HepG2 (cell line): ENCODE results near the gene SIGLEC10. TPM values are rescaled to one million over a fixed set of nuclear protein-coding genes. Genes with fewer than 3 reads are reported as not detected.

ENCODE experiments used
- ATAC-seq: fragments of 200-7000 bp; cut with Tn5 transposase; 3 replicates; pipeline ENCODE4 v1.9.1; 2020; ENCODE audit warnings: mild to moderate bottlenecking, moderate library complexity
- BruUV-seq: library from RNA; stranded (reverse); fragments of 400-500 nt; replicated peaks from 2 replicates; lab custom pipeline; 2021; lab: Mats Ljungman, UMichigan
- CTCF ChIA-PET: fragments of 300-600 bp; formaldehyde crosslinking; extraction: SDS; loops from one replicate; lab custom pipeline; 2021; ENCODE audit warnings: low total read pairs, inconsistent platforms, low intra/inter-chr PET ratio; lab: Yijun Ruan, JAX
- POLR2A ChIA-PET: fragments of 350-600 bp; sonication (Branson Sonifier 250); formaldehyde crosslinking; loops from one replicate; lab custom pipeline; 2020; ENCODE audit warnings: antibody characterized with exemption, inconsistent platforms; lab: Yijun Ruan, JAX
- DNase-seq: peaks from one replicate; pipeline ENCODE4 v3.0.0-alpha.2; 2015; ENCODE audit warnings: low spot score
- FAIRE-seq: peaks from 3 replicates; lab custom pipeline; 2011; peaks lifted over from hg19 to GRCh38; lab: Jason Lieb, UNC
- H2AFZ ChIP-seq: one replicate; pipeline ENCODE4 v1.6.1; 2011; ENCODE audit warnings: low read length, inconsistent platforms
- H3K27ac ChIP-seq: fragments of 300-600 bp; 3 replicates; pipeline ENCODE4 v1.8.0; 2011; ENCODE audit warnings: mixed run types, mild to moderate bottlenecking, mixed read lengths, low read length, inconsistent platforms; ENCODE audit not compliant: insufficient read depth; ENCODE audit errors: extremely low read length
- H3K27me3 ChIP-seq, 2 experiments: fragments of 200-600 bp in 1 of 2; 2 replicates in 1 of 2; 3 replicates in 1 of 2; pipeline versions ENCODE4 v1.6.0 to v1.8.0; 2011; ENCODE audit warnings: low read length in 2 of 2, mild to moderate bottlenecking in 2 of 2, moderate library complexity in 2 of 2, inconsistent platforms in 1 of 2; ENCODE audit not compliant: insufficient read depth in 2 of 2, control insufficient read depth in 1 of 2
- H3K36me3 ChIP-seq, 2 experiments: fragments of 200-600 bp in 1 of 2; replicated peaks in 1 of 2; 2 replicates in 1 of 2; 3 replicates in 1 of 2; pipeline versions ENCODE4 v1.5.1 to v1.8.0; 2011; ENCODE audit warnings: low read length in 2 of 2, inconsistent platforms in 1 of 2; ENCODE audit not compliant: insufficient read depth in 2 of 2, control insufficient read depth in 1 of 2
- H3K4me1 ChIP-seq: 2 replicates; pipeline ENCODE4 v1.5.1; 2012; ENCODE audit warnings: low read length, inconsistent platforms; ENCODE audit not compliant: insufficient read depth
- H3K4me2 ChIP-seq: 2 replicates; pipeline ENCODE4 v1.6.0; 2011; ENCODE audit warnings: low read depth, low read length, inconsistent platforms
- H3K4me3 ChIP-seq, 3 experiments: fragments of 200-600 bp in 1 of 3; sonication (generic), shearing (Covaris generic) in 1 of 3; replicated peaks in 1 of 3; 2 replicates each; pipeline ENCODE4 v1.5.1; 2011 to 2016; ENCODE audit warnings: low read length in 3 of 3, inconsistent platforms in 2 of 3, low read depth in 2 of 3, mild to moderate bottlenecking in 2 of 3, control low read depth in 1 of 3, mixed read lengths in 1 of 3; ENCODE audit not compliant: insufficient read depth in 1 of 3
- H3K79me2 ChIP-seq: one replicate; pipeline ENCODE4 v1.6.1; 2011; ENCODE audit warnings: low read length, inconsistent platforms; ENCODE audit not compliant: insufficient read depth
- H3K9ac ChIP-seq: 2 replicates; pipeline ENCODE4 v1.6.0; 2011; ENCODE audit warnings: mild to moderate bottlenecking, low read depth, low read length, inconsistent platforms; ENCODE audit not compliant: insufficient read depth
- H3K9me3 ChIP-seq: 2 replicates; pipeline ENCODE4 v1.5.1; 2012; ENCODE audit warnings: mild to moderate bottlenecking, low read length
- H4K20me1 ChIP-seq: 2 replicates; pipeline ENCODE4 v1.6.0; 2011; ENCODE audit warnings: inconsistent platforms, mild to moderate bottlenecking, low read length, moderate library complexity; ENCODE audit not compliant: insufficient read depth
- AKNA ChIP-seq: sonication (generic); formaldehyde crosslinking; IDR thresholded peaks from 2 replicates; pipeline ENCODE4 v1.4.0; 2020; ENCODE audit warnings: missing genetic modification reagents, borderline replicate concordance
- HOXA5 ChIP-seq: sonication (generic); formaldehyde crosslinking; IDR thresholded peaks from 2 replicates; pipeline ENCODE4 v1.4.0; 2020; ENCODE audit warnings: missing genetic modification reagents
- KDM1A ChIP-seq: IDR thresholded peaks from 2 replicates; pipeline ENCODE4 v1.6.1; 2016; ENCODE audit warnings: missing compliant biosample characterization
- KDM5B ChIP-seq: sonication (generic); formaldehyde crosslinking; IDR thresholded peaks from 2 replicates; pipeline ENCODE4 v1.4.0; 2020; ENCODE audit warnings: missing genetic modification reagents, mild to moderate bottlenecking, borderline replicate concordance
- NFE2L1 ChIP-seq: sonication (generic); formaldehyde crosslinking; IDR thresholded peaks from 2 replicates; pipeline ENCODE4 v1.4.0; 2020; ENCODE audit warnings: missing genetic modification reagents, mild to moderate bottlenecking, borderline replicate concordance
- POLR2G ChIP-seq: fragments of 200-400 bp; formaldehyde crosslinking; IDR thresholded peaks from 2 replicates; pipeline ENCODE4 v1.6.1; 2018; ENCODE audit warnings: mild to moderate bottlenecking, low read depth, low read length, moderate library complexity
- TAF1 ChIP-seq: sonication (generic); formaldehyde crosslinking; IDR thresholded peaks from 2 replicates; pipeline ENCODE4 v1.4.0; 2020; ENCODE audit warnings: missing genetic modification reagents
- TOPORS ChIP-seq: sonication (generic); formaldehyde crosslinking; IDR thresholded peaks from 2 replicates; pipeline ENCODE4 v1.8.0; 2023; ENCODE audit warnings: mild to moderate bottlenecking, missing genetic modification reagents
- ZMAT3 ChIP-seq: sonication (generic); formaldehyde crosslinking; conservative IDR thresholded peaks from 2 replicates; pipeline ENCODE4 v1.7.0; 2021; ENCODE audit warnings: missing genetic modification reagents
- ZNF562 ChIP-seq: sonication (generic); formaldehyde crosslinking; IDR thresholded peaks from 2 replicates; pipeline ENCODE4 v1.8.0; 2022; ENCODE audit warnings: missing genetic modification reagents, borderline replicate concordance
- WGBS: methylation state at CpG from one replicate; pipeline ENCODE4 v1.1.6; 2017; ENCODE audit warnings: low lambda C conversion rate; 5-methylcytosine and 5-hydroxymethylcytosine counted together
- in situ Hi-C: cut with HindIII; loops from 2 replicates; pipeline ENCODE4 v1.10.0; 2017; ENCODE audit warnings: low pct_unique_long_range_greater_than_20kb; ENCODE audit not compliant: extremely low pct_ligation_motif_present
- intact Hi-C: fragments of 100-400 bp; cut with micrococcal nuclease; formaldehyde crosslinking; loops from one replicate; pipeline ENCODE4 v1.10.0; 2022; ENCODE audit not compliant: unreplicated experiment
- polyA plus RNA-seq, 8 experiments: library from polyadenylated mRNA; depleted of rRNA in 3 of 8; stranded (reverse) in 7 of 8; unstranded in 1 of 8; fragments of >200 nt; fragmentation: Illumina TruSeq in 4 of 8; extraction: Trizol in 4 of 8; gene quantifications; 2 replicates each; pipeline versions ENCODE4 v1.2.1 to v1.2.3, GENCODE V29; 2011 to 2016; ENCODE audit warnings: low read depth in 4 of 8, missing spikeins in 1 of 8, mixed read lengths in 1 of 8; ENCODE audit not compliant: insufficient read depth in 1 of 8
- total RNA-seq, 5 experiments: library from RNA; depleted of rRNA; stranded (reverse); fragments of >200 nt; fragmentation: Illumina TruSeq; extraction: Trizol; gene quantifications; 2 replicates each; pipeline ENCODE4 v1.2.3, GENCODE V29; 2016; ENCODE audit warnings: low read depth in 1 of 5
- TF ChIP-seq, protein P1 (sequence below): sonication (generic); formaldehyde crosslinking; IDR thresholded peaks from 2 replicates; pipeline ENCODE4 v1.5.1; 2020; ENCODE audit warnings: mild to moderate bottlenecking, missing genetic modification reagents, moderate library complexity

SIGLEC10 gene
- total and polyA plus RNA-seq, 2 of the 13 experiments (the other 11 are each of a cell fraction or from before 2014, with no cell fraction given) = not detected

DNA sequence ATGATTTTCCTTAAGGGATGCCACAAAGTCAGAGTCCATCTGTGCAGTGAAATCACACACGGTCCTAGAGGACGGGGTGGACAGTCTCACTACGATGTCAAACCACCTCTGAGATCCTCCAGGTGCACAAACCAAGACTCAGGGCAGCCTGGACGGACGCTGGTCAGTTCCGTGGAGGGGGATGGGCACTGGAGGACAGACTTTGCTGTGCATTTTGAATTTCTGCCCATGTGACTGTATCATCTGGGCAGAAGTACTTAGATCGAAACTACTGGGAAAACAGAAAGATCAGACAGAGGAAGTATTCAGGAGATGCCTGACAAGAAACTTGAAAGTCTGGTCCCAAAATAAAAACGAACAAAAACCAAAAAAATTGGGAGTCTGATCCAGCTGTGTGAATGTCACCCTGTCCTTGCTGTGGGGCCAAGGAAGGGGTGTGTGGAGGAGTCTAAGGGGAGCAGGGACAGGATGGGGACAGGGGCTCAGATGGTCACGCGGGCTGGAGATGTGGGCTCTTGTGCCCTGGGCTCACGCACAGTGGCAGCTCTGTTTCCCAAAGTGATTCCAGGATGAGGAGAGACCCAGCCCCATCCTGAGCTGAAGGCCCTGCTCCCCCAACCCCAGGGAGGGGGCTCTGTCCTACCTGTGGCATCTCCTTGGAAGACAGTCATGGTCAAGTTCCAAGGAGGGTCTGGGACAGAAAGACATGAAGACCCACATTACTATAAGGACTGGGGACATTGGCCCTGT is 39.3 kb upstream of the SIGLEC10 start (continued):
- TF ChIP-seq AKNA (CRISPR knock-in tag) (no peak), TOPORS (CRISPR knock-in tag) (no peak), ZNF562 (CRISPR knock-in tag) (no peak)
- TF ChIP-seq, all 625 proteins: peak for 0

DNA sequence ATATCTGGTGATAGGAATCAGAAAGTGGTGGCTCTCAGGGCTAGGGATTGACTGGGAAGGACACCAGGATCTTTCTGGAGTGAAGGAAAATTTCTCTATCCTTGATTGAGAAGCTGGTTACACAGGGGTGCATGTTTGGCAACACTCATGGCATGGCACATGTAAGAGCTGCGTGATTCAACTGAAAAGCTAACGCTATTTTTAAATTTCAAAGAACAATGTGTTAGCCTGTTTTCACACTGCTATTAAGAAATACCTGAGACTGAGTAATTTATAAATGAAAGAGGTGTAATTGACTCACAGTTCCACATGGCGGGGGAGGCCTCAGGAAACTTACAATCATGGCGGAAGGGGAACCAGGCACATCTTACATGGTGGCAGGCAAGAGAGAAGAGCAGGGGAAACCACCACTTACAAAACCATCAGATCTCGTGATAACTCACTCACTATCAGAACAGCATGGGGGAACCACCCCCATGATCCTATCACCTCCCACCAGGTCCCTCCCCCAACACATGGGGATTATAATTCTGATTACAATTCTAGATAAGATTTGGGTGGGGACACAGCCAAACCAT is 33.4 kb upstream of the SIGLEC10 start:
- 11% methylated on average over 5 of the region's 5 CpGs for WGBS
- in situ Hi-C loops (no loop called here), intact Hi-C loops (no loop called here)
- ATAC-seq (no peak), FAIRE-seq (no peak), DNase-seq (no peak)
- Histone ChIP-seq H3K27me3 (peaks cover 4 to 20% of the 10 kb centered on the region in 2 experiments; a peak in 4 of 5 replicates), H3K4me1 (no peaks in the 10 kb centered on the region), H3K4me3 (no peak overlapping the region), H3K9ac (no peak overlapping the region), H3K36me3 (no peaks in the 10 kb centered on the region), H4K20me1 (no peaks in the 10 kb centered on the region), H2AFZ (no peak overlapping the region), H3K9me3 (no peaks in the 10 kb centered on the region), H3K4me2 (no peak overlapping the region), H3K79me2 (no peaks in the 10 kb centered on the region), H3K27ac (no peak overlapping the region)
- ChIA-PET POLR2A (no interaction called here), CTCF (no interaction called here)
- BruUV-seq = no TSS peak
- TF ChIP-seq TAF1 (CRISPR knock-in tag) (no peak), KDM5B (CRISPR knock-in tag) (no peak), POLR2G (no peak), ZMAT3 (CRISPR knock-in tag) (no peak), HOXA5 (CRISPR knock-in tag) (no peak), KDM1A (CRISPR knock-in tag) (no peak), NFE2L1 (CRISPR knock-in tag) (no peak)
- TF ChIP-seq, protein P1, sequence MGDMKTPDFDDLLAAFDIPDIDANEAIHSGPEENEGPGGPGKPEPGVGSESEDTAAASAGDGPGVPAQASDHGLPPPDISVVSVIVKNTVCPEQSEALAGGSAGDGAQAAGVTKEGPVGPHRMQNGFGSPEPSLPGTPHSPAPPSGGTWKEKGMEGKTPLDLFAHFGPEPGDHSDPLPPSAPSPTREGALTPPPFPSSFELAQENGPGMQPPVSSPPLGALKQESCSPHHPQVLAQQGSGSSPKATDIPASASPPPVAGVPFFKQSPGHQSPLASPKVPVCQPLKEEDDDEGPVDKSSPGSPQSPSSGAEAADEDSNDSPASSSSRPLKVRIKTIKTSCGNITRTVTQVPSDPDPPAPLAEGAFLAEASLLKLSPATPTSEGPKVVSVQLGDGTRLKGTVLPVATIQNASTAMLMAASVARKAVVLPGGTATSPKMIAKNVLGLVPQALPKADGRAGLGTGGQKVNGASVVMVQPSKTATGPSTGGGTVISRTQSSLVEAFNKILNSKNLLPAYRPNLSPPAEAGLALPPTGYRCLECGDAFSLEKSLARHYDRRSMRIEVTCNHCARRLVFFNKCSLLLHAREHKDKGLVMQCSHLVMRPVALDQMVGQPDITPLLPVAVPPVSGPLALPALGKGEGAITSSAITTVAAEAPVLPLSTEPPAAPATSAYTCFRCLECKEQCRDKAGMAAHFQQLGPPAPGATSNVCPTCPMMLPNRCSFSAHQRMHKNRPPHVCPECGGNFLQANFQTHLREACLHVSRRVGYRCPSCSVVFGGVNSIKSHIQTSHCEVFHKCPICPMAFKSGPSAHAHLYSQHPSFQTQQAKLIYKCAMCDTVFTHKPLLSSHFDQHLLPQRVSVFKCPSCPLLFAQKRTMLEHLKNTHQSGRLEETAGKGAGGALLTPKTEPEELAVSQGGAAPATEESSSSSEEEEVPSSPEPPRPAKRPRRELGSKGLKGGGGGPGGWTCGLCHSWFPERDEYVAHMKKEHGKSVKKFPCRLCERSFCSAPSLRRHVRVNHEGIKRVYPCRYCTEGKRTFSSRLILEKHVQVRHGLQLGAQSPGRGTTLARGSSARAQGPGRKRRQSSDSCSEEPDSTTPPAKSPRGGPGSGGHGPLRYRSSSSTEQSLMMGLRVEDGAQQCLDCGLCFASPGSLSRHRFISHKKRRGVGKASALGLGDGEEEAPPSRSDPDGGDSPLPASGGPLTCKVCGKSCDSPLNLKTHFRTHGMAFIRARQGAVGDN (CRISPR knock-in tag) = no peak
